ENCODE measurements around the gene PTPRM. TPM values are rescaled to one million over a fixed set of nuclear protein-coding genes. Genes with fewer than 3 reads are reported as not detected.

The PTPRM gene
- total RNA-seq, 2 donors from 2014 or later: 80.1 to 106 TPM

GRCh38 chr18:7901657-7902056, 334.5 kb downstream of the PTPRM start:
- Histone ChIP-seq H3K4me1 (peaks cover 0 to 8% of the 10 kb centered on the region in 2 donors), H3K27me3 (no peaks in the 10 kb centered on the region), H3K27ac (no peak overlapping the region), H3K9me3 (no peaks in the 10 kb centered on the region), H3K4me3 (no peak overlapping the region), H3K36me3 (no peaks in the 10 kb centered on the region)
- TF ChIP-seq, protein P1, sequence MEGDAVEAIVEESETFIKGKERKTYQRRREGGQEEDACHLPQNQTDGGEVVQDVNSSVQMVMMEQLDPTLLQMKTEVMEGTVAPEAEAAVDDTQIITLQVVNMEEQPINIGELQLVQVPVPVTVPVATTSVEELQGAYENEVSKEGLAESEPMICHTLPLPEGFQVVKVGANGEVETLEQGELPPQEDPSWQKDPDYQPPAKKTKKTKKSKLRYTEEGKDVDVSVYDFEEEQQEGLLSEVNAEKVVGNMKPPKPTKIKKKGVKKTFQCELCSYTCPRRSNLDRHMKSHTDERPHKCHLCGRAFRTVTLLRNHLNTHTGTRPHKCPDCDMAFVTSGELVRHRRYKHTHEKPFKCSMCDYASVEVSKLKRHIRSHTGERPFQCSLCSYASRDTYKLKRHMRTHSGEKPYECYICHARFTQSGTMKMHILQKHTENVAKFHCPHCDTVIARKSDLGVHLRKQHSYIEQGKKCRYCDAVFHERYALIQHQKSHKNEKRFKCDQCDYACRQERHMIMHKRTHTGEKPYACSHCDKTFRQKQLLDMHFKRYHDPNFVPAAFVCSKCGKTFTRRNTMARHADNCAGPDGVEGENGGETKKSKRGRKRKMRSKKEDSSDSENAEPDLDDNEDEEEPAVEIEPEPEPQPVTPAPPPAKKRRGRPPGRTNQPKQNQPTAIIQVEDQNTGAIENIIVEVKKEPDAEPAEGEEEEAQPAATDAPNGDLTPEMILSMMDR (IDR thresholded peaks at IDR 0.05): no peak
- DNase-seq (ENCODE audit: low spot score): no peak

DNA sequence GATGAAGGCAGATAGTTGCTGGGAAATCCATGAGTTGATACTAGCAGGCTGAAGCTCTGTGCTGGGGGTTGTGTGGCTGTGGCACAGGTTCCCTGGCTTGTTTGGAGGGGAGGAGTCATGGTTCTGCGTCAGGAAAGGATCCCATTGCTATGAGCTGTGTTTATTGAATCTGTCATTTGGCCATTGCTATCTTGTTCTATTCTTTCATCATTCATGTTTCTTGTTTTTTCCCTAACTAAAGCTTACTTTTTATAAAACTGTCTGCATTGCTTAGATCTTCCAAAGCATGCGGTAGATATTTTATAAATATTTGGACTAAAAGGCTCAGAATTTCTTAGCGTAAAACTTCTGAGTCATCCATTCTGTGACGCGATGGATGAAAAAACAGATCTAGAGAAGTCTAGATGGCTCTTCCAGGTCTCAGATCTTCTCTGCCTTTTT, 335.3 kb downstream of the PTPRM start:
- no peak overlapping the region for H3K4me3 ChIP-seq
- no peaks in the 10 kb centered on the region for H3K36me3 ChIP-seq
- TF ChIP-seq, protein P1 (IDR thresholded peaks at IDR 0.05): no peak
- peak; percentile 61 for DNase-seq (ENCODE audit: low spot score)
- no peaks in the 10 kb centered on the region for H3K9me3 ChIP-seq
- H3K27ac ChIP-seq: no peak overlapping the region
- H3K27me3 ChIP-seq: no peaks in the 10 kb centered on the region
- peaks cover 0 to under 1% of the 10 kb centered on the region in 2 donors for H3K4me1 ChIP-seq

DNA sequence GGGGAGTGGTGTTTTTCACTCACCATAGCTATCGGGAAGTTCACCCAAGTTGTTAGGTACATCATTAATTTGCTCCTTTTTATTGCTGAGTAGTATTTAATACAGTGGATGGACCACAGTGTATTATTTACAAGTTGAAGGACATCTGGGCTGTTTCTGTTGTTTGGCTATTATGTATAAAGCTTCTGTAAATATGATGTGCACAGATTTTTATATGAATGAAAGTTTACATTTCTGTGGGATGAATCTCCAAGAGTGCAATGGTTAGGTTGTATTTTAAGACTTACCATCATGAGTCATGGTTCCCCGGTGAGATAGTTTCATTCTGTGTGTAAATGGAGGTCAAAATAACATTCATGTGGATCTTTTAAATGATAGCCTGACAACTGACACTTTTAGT, 337.4 kb downstream of the PTPRM start:
- TF ChIP-seq, protein P1 (IDR thresholded peaks at IDR 0.05): no peak
- no peaks in the 10 kb centered on the region for H3K9me3 ChIP-seq
- H3K36me3 ChIP-seq: no peaks in the 10 kb centered on the region

GRCh38 chr18:7908681-7909299, 341.7 kb downstream of the PTPRM start:
- DNase-seq (ENCODE audit: low spot score): no peak
- Histone ChIP-seq H3K4me1 (no peaks in the 10 kb centered on the region), H3K4me3 (no peak overlapping the region), H3K9me3 (peaks cover 0 to 10% of the 10 kb centered on the region in 2 donors), H3K27me3 (no peaks in the 10 kb centered on the region), H3K36me3 (no peaks in the 10 kb centered on the region), H3K27ac (no peak overlapping the region)
- TF ChIP-seq, protein P1 (IDR thresholded peaks at IDR 0.05): no peak

More for the DNA sequence above, 337.4 kb downstream of the PTPRM start:
- H3K4me3 ChIP-seq: no peak overlapping the region
- no peak for DNase-seq (ENCODE audit: low spot score)
- H3K27ac ChIP-seq: no peak overlapping the region
- no peaks in the 10 kb centered on the region for H3K4me1 ChIP-seq
- no peaks in the 10 kb centered on the region for H3K27me3 ChIP-seq

DNA sequence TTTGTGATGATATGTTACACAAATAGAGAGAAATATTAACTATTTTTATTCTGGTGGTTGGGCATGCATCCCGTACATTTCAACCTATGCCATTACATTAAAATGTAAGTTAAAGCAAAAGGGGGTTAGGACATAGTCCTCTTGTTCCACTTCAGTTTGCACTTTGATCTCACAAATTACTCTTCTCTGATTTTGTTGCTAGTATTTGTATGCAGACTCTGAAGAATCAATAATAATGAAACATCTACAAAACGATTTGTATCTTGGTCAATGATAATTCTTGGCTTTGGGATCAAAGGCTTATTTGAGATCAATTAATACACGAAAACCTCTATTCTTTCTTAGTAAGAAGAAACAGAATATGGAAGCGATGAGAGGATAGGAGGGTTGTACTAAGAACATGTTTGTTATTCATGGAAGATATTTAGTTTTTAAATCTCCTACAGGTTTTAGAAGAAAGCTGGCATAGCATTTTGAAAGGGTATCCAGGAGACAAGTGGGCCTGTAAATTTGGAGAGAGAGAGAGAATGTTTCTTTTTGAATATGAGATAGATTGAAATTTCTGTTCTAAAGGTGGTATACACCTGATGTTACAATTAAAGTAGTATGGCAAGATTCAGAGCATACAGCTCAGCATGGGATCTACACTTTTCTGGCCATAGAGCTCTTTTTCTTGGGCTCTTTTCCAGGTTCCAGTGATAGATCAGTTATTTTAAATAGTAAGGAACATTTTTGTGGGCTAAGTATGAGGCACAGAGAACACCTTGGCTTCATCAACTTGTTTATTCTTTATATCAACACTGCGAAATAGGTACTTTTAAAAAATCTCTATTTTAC, 347.9 kb downstream of the PTPRM start:
- H3K9me3 ChIP-seq: peaks cover 0 to 10% of the 10 kb centered on the region in 2 donors
- H3K27ac ChIP-seq: no peak overlapping the region
- no peak for DNase-seq (ENCODE audit: low spot score)
- TF ChIP-seq, protein P1 (IDR thresholded peaks at IDR 0.05): no peak
- H3K4me3 ChIP-seq: no peak overlapping the region
- no peaks in the 10 kb centered on the region for H3K27me3 ChIP-seq
- H3K4me1 ChIP-seq: no peaks in the 10 kb centered on the region
- H3K36me3 ChIP-seq: no peaks in the 10 kb centered on the region

All from right atrium auricular region (tissue), 2 donors.